Neural cell (in vitro differentiated cells): ENCODE results near the gene SCLY.

Experiments
- EP300 ChIP-seq: fragments of 450-650 bp; conservative IDR thresholded peaks from 2 replicates; pipeline ENCODE4 v1.6.1; 2014; ENCODE audit warnings: antibody characterized with exemption, mild to moderate bottlenecking, moderate library complexity; ENCODE audit not compliant: poor library complexity, severe bottlenecking
- EZH2 ChIP-seq: fragments of 200-600, 300-800 bp; shearing (Covaris generic), sonication (generic); IDR thresholded peaks from 2 replicates; pipeline ENCODE4 v1.6.1; 2014; ENCODE audit warnings: antibody characterized with exemption, low read length, borderline replicate concordance, mild to moderate bottlenecking; ENCODE audit not compliant: insufficient read depth, poor library complexity, severe bottlenecking
- POLR2AphosphoS5 ChIP-seq: IDR thresholded peaks from 2 replicates; pipeline ENCODE4 v1.6.1; 2012
- REST ChIP-seq: IDR thresholded peaks from 2 replicates; pipeline ENCODE4 v1.6.1; 2012; ENCODE audit warnings: borderline replicate concordance
- SMC3 ChIP-seq: fragments of 450-650 bp; conservative IDR thresholded peaks from 2 replicates; pipeline ENCODE4 v1.6.1; 2014; ENCODE audit warnings: antibody characterized with exemption, mild to moderate bottlenecking, moderate library complexity; ENCODE audit not compliant: poor library complexity
- TF ChIP-seq, protein P1 (sequence below): fragments of 450-650 bp; IDR thresholded peaks from 2 replicates; pipeline ENCODE4 v1.5.1; 2014; ENCODE audit warnings: antibody characterized with exemption, mild to moderate bottlenecking, moderate library complexity; ENCODE audit not compliant: poor library complexity, severe bottlenecking

GRCh38 chr2:238013806-238014205, 47.0 kb upstream of the SCLY start:
- TF ChIP-seq, protein P1, sequence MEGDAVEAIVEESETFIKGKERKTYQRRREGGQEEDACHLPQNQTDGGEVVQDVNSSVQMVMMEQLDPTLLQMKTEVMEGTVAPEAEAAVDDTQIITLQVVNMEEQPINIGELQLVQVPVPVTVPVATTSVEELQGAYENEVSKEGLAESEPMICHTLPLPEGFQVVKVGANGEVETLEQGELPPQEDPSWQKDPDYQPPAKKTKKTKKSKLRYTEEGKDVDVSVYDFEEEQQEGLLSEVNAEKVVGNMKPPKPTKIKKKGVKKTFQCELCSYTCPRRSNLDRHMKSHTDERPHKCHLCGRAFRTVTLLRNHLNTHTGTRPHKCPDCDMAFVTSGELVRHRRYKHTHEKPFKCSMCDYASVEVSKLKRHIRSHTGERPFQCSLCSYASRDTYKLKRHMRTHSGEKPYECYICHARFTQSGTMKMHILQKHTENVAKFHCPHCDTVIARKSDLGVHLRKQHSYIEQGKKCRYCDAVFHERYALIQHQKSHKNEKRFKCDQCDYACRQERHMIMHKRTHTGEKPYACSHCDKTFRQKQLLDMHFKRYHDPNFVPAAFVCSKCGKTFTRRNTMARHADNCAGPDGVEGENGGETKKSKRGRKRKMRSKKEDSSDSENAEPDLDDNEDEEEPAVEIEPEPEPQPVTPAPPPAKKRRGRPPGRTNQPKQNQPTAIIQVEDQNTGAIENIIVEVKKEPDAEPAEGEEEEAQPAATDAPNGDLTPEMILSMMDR = no peak
- TF ChIP-seq POLR2AphosphoS5 = no peak
- TF ChIP-seq EZH2 = no peak
- TF ChIP-seq SMC3 = no peak
- no peak for TF ChIP-seq REST
- no peak for TF ChIP-seq EP300
